Activated T-cell treated with anti-CD3 and anti-CD28 coated beads, Interleukin-2, amount 50 U/mL, for 1 hour (primary cell): Measurements from ENCODE around the gene ARID5A.
"Not testable (repeated sequence)": the region's sequence is repeated elsewhere in the genome, so short reads cannot be mapped to it uniquely, and the experiment has no call there.

Experiments used
- DNase-seq: peaks from one replicate; pipeline ENCODE4 v3.0.0-alpha.2; 2020

ARID5A gene

GRCh38 chr2:96541398-96542152 is 5.0 kb downstream of the ARID5A start:
- peak; percentile 19 for DNase-seq

- DNase-seq = peak; percentile 20
Measured at GRCh38 chr2:96542357-96542977, 5.9 kb downstream of the ARID5A start.

GRCh38 chr2:96546321-96546720 is 9.8 kb downstream of the ARID5A start:
- peak; percentile 35 for DNase-seq

- peak; percentile 40 for DNase-seq
Measured at GRCh38 chr2:96546797-96547196, 10.2 kb downstream of the ARID5A start.

- DNase-seq = peak; percentile 22
Measured at GRCh38 chr2:96547203-96547641, 10.7 kb downstream of the ARID5A start.

GRCh38 chr2:96547731-96548171 is 11.2 kb downstream of the ARID5A start:
- no peak for DNase-seq

- DNase-seq = peak; percentile 28
Measured at GRCh38 chr2:96548558-96549465, 12.3 kb downstream of the ARID5A start.

- DNase-seq = peak; percentile 27
Measured at GRCh38 chr2:96549466-96549785, 12.9 kb downstream of the ARID5A start.

- peak; percentile 31 for DNase-seq
Measured at GRCh38 chr2:96549967-96550786, 13.6 kb downstream of the ARID5A start.

GRCh38 chr2:96550787-96551604 is 14.4 kb downstream of the ARID5A start:
- peak; percentile 40 for DNase-seq

GRCh38 chr2:96551605-96552314 is 15.2 kb downstream of the ARID5A start:
- peak; percentile 38 for DNase-seq

GRCh38 chr2:96552315-96553175 is 16.0 kb downstream of the ARID5A start:
- DNase-seq = peak; percentile 52

- peak; percentile 58 for DNase-seq
Measured at GRCh38 chr2:96553176-96553956, 16.8 kb downstream of the ARID5A start.

- not testable (repeated sequence) for DNase-seq
Measured at GRCh38 chr2:96553957-96554292, 17.4 kb downstream of the ARID5A start.

GRCh38 chr2:96554293-96555145 is 18.0 kb downstream of the ARID5A start:
- DNase-seq = peak; percentile 83

GRCh38 chr2:96555146-96555610 is 18.6 kb downstream of the ARID5A start:
- no peak for DNase-seq

- peak; percentile 47 for DNase-seq
Measured at GRCh38 chr2:96556441-96557330, 20.1 kb downstream of the ARID5A start.
